ENCODE results near the gene KIF6. TPM values are rescaled to one million over a fixed set of nuclear protein-coding genes. Genes with fewer than 3 reads are reported as not detected.

The KIF6 gene
- total RNA-seq, 1 experiment from 2014 or later = not detected

DNA sequence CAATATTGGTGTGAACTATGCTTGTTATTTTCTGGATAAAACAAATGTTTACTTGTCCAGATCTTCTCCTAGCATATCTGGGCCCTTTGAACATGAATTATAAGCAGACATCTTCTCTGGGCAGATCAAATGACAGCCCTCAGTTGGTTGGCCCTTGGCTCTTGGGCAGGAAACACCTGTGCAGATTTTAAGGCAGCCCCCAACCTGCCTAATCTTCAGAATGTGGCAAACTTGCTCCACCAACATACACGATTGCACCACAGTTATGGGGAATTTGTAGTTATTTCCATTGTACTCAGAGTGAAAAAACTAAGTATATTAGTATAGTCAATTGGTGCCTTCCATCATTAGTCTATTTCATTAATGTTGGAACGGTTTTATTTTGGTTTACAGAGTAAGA is 307.8 kb downstream of the KIF6 start:
- no peak overlapping the region for H3K27ac ChIP-seq (ENCODE audit: low read length)
- ChIA-PET POLR2A (no interaction called here), CTCF (no interaction called here)
- no peaks in the 10 kb centered on the region for H3K9me3 ChIP-seq (ENCODE audit: control insufficient read depth, insufficient read depth, low read depth, low read length)
- no peak for DNase-seq (ENCODE audit: low read depth, low spot score)
- no TSS peak for BruUV-seq (replicated peaks)
- in situ Hi-C loops (cut with HindIII; ENCODE audit: low pct_unique_long_range_greater_than_20kb, low sequenced_read_pairs) = no loop called here
- no peak for ATAC-seq
- no peak overlapping the region for H3K4me3 ChIP-seq (ENCODE audit: low read depth in 2 of 2, low read length in 2 of 2)
- no peaks in the 10 kb centered on the region for H3K4me1 ChIP-seq (ENCODE audit: control insufficient read depth, insufficient read depth, low read length)
- no peaks in the 10 kb centered on the region for H3K36me3 ChIP-seq (ENCODE audit: control insufficient read depth, insufficient read depth, low read length)
- H3K27me3 ChIP-seq (ENCODE audit: control insufficient read depth, insufficient read depth, low read length) = no peaks in the 10 kb centered on the region
- intact Hi-C loops (cut with micrococcal nuclease; ENCODE audit: unreplicated experiment) = no loop called here
- no peak for TF ChIP-seq SIN3A (IDR thresholded peaks at IDR 0.05; ENCODE audit: borderline replicate concordance, insufficient read depth, low read depth, low read length)
- TF ChIP-seq, protein P1, sequence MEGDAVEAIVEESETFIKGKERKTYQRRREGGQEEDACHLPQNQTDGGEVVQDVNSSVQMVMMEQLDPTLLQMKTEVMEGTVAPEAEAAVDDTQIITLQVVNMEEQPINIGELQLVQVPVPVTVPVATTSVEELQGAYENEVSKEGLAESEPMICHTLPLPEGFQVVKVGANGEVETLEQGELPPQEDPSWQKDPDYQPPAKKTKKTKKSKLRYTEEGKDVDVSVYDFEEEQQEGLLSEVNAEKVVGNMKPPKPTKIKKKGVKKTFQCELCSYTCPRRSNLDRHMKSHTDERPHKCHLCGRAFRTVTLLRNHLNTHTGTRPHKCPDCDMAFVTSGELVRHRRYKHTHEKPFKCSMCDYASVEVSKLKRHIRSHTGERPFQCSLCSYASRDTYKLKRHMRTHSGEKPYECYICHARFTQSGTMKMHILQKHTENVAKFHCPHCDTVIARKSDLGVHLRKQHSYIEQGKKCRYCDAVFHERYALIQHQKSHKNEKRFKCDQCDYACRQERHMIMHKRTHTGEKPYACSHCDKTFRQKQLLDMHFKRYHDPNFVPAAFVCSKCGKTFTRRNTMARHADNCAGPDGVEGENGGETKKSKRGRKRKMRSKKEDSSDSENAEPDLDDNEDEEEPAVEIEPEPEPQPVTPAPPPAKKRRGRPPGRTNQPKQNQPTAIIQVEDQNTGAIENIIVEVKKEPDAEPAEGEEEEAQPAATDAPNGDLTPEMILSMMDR (IDR thresholded peaks at IDR 0.05) = no peak
- TF ChIP-seq POLR2AphosphoS5 (IDR thresholded peaks at IDR 0.05; ENCODE audit: low read depth, low read length) = no peak
- TF ChIP-seq TCF7L2 (IDR thresholded peaks at IDR 0.05; ENCODE audit: low read depth, low read length) = no peak
- TF ChIP-seq, protein P2, sequence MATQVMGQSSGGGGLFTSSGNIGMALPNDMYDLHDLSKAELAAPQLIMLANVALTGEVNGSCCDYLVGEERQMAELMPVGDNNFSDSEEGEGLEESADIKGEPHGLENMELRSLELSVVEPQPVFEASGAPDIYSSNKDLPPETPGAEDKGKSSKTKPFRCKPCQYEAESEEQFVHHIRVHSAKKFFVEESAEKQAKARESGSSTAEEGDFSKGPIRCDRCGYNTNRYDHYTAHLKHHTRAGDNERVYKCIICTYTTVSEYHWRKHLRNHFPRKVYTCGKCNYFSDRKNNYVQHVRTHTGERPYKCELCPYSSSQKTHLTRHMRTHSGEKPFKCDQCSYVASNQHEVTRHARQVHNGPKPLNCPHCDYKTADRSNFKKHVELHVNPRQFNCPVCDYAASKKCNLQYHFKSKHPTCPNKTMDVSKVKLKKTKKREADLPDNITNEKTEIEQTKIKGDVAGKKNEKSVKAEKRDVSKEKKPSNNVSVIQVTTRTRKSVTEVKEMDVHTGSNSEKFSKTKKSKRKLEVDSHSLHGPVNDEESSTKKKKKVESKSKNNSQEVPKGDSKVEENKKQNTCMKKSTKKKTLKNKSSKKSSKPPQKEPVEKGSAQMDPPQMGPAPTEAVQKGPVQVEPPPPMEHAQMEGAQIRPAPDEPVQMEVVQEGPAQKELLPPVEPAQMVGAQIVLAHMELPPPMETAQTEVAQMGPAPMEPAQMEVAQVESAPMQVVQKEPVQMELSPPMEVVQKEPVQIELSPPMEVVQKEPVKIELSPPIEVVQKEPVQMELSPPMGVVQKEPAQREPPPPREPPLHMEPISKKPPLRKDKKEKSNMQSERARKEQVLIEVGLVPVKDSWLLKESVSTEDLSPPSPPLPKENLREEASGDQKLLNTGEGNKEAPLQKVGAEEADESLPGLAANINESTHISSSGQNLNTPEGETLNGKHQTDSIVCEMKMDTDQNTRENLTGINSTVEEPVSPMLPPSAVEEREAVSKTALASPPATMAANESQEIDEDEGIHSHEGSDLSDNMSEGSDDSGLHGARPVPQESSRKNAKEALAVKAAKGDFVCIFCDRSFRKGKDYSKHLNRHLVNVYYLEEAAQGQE (IDR thresholded peaks at IDR 0.05; ENCODE audit: insufficient read depth in 1 of 2, low read depth in 2 of 2, low read length in 1 of 2) = no peak

DNA sequence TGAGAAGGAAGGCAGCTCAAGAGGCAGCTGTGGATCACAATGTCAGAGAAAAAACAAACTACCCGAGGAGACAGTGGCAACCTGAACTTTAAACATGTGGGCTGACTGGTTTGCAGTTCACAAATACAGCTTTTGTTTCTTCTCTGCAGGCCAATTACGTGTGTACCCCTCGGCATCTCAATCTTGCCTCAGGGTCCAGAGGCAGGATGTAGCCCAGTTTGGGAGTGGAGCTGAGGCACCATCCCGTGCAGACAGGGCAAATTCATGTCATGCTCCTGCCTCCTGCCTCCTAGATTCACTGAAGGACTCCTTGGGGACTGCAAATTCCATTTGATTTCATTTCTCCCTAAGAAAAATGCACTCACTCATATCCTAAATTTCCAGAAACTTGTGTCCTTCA is 308.5 kb downstream of the KIF6 start:
- peak; percentile 71 for ATAC-seq
- in situ Hi-C loops (cut with HindIII; ENCODE audit: low pct_unique_long_range_greater_than_20kb, low sequenced_read_pairs) = no loop called here
- H3K27ac ChIP-seq (ENCODE audit: low read length) = no peak overlapping the region

More for the DNA sequence above, 308.5 kb downstream of the KIF6 start:
- DNase-seq (ENCODE audit: low read depth, low spot score) = no peak
- intact Hi-C loops (cut with micrococcal nuclease; ENCODE audit: unreplicated experiment) = no loop called here
- Histone ChIP-seq H3K4me1 (ENCODE audit: control insufficient read depth, insufficient read depth, low read length) (no peaks in the 10 kb centered on the region), H3K4me3 (ENCODE audit: low read depth in 2 of 2, low read length in 2 of 2) (no peak overlapping the region), H3K36me3 (ENCODE audit: control insufficient read depth, insufficient read depth, low read length) (no peaks in the 10 kb centered on the region), H3K9me3 (ENCODE audit: control insufficient read depth, insufficient read depth, low read depth, low read length) (no peaks in the 10 kb centered on the region), H3K27me3 (ENCODE audit: control insufficient read depth, insufficient read depth, low read length) (no peaks in the 10 kb centered on the region)
- TF ChIP-seq, protein P2 (IDR thresholded peaks at IDR 0.05; ENCODE audit: insufficient read depth in 1 of 2, low read depth in 2 of 2, low read length in 1 of 2) = no peak
- TF ChIP-seq, protein P1 (IDR thresholded peaks at IDR 0.05) = no peak
- TF ChIP-seq POLR2AphosphoS5 (IDR thresholded peaks at IDR 0.05; ENCODE audit: low read depth, low read length) = no peak
- no peak for TF ChIP-seq TCF7L2 (IDR thresholded peaks at IDR 0.05; ENCODE audit: low read depth, low read length)
- TF ChIP-seq SIN3A (IDR thresholded peaks at IDR 0.05; ENCODE audit: borderline replicate concordance, insufficient read depth, low read depth, low read length) = no peak
- BruUV-seq (replicated peaks) = no TSS peak
- POLR2A ChIA-PET = no interaction called here
- CTCF ChIA-PET = no interaction called here

Measured in Panc1 (cell line).